Activated CD4-positive, alpha-beta T cell treated with anti-CD3 and anti-CD28 coated beads, Interleukin-2, amount 50 U/mL, for 4 hours (primary cell): ENCODE results near the gene KLHL40.

ENCODE experiments used
- DNase-seq, 2 experiments: peaks; one replicate each; pipeline ENCODE4 v3.0.0-alpha.2; 2020

Gene KLHL40

DNA sequence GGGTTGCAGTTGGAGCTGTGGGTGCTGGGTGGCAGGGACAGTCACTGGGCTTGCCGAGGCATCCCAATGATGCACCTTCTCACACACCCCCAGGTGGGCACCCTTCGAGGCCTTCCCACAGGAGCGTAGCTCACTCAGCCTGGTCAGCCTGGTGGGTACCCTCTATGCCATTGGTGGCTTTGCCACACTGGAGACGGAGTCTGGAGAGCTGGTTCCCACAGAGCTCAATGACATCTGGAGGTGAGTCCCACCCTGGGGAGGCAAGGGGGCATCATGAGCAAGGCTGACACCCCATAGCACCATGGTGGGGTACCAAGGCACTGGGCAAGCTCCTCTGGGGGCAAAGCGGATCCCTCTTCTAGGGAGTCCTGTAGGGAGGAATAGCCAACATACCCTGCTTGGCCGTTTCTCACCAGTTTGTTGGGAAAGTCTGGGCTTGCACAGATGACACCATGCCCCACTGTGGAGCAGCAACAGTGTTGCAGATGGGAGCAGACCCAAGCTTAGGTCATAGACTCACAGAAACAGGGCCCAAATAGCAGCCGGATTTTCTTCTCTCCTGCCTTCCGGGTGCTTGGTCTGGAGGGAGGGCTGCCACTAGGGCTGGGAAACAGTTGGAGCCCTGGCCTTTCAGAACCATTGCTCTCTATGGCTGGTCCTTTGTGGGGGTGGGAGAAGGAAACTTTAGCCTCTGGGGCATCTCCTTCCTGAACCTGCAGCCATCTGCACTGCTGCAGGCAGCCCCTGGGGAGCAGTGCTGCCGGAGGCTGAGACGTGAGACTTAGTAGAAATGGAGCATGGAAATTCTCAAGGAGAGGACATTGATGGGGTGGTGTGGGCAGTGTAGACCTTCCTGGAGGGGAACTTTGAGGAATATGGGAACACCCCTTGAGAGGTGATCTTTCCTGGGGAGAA, 5.7 kb downstream of the KLHL40 start:
- no peak for DNase-seq

GRCh38 chr3:42691816-42692666, 6.7 kb downstream of the KLHL40 start:
- DNase-seq = no peak

DNA sequence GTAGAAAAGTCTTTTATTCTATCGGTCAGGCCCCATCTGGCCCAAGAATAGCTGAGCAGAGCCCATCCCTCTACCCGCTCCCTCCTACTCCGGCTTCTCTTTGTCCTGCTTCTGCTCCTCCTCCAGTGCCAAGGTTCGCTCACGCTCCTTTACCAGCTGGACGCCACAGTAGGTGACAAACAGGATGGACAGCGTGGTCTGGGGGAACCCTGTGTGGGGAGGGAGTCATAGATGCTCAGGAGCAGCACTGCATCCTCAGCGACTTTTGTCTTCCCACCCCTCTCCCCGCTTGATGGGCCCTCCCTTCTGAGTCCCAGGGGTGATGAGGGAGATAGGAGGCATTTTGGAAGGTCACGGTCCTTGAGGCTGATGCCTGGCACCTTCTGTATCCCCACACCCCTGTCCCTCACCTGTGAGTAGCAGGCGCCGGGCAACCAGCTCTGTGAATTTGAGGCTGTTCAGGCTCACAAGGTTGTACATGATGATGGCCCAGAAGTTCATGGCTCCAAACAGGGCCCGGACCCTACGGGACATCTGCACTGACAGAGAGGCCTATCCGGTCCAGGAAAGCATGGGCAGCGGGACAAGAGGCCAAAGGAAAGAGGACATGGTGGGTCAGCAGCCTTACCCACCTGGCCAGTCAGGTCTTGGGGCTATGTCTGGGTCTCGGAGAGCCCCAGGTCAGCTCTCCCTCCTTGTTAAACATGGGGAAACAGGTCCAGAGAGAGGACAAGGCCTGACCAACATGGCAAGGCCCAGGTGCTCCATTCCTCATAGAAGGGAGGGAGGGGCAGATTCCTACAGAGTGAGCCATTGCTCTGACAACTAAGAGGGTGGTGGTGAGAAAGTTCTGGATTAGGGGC, 7.6 kb downstream of the KLHL40 start:
- DNase-seq = no peak

DNA sequence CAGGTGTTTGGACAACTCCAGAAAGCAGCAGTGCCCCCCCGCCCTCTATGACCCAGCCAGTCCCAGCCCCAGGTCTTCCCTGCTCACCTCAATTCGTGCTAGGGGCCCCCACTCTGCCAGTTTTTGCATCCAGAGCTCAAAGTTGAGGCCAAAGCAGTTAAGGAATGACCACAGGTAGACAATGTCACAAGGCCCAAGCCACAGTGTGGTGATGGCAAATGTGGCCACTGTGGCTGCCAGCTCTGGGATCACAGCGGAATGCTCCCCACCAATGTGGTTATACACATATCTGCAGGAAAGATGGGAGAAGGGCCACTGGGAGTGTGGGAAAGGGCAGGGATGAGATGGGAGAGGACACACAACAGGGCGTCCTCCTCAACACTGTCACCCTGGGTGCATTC, 8.2 kb downstream of the KLHL40 start:
- no peak for DNase-seq

DNA sequence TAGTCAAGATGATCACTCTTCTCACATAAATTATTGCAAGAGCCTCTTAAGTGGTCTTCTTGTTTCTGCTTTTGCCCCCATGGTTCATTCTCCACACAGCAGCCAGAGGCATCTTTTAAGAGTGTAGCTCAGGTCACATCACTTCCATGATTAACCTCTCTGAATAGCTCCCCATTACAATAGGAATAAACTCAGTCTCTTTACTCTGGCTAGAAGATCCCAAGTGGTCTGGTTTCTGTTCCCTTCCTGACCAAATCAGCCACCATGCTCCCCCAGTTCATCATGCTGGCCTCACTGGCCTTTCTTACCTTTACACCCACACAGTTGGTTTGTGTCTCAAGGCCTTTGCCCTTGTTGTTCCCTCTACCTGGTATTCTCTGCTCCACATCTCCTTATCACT, 9.0 kb downstream of the KLHL40 start:
- DNase-seq = no peak

- DNase-seq = no peak
These were observed 11.3 kb downstream of the KLHL40 start for GRCh38 chr3:42696356-42697288.

GRCh38 chr3:42697289-42698051, 12.1 kb downstream of the KLHL40 start:
- DNase-seq = no peak

GRCh38 chr3:42698216-42698910, 13.0 kb downstream of the KLHL40 start:
- no peak for DNase-seq

GRCh38 chr3:42698911-42699230, 13.5 kb downstream of the KLHL40 start:
- no peak for DNase-seq

GRCh38 chr3:42699511-42699971, 14.2 kb downstream of the KLHL40 start:
- no peak for DNase-seq

DNA sequence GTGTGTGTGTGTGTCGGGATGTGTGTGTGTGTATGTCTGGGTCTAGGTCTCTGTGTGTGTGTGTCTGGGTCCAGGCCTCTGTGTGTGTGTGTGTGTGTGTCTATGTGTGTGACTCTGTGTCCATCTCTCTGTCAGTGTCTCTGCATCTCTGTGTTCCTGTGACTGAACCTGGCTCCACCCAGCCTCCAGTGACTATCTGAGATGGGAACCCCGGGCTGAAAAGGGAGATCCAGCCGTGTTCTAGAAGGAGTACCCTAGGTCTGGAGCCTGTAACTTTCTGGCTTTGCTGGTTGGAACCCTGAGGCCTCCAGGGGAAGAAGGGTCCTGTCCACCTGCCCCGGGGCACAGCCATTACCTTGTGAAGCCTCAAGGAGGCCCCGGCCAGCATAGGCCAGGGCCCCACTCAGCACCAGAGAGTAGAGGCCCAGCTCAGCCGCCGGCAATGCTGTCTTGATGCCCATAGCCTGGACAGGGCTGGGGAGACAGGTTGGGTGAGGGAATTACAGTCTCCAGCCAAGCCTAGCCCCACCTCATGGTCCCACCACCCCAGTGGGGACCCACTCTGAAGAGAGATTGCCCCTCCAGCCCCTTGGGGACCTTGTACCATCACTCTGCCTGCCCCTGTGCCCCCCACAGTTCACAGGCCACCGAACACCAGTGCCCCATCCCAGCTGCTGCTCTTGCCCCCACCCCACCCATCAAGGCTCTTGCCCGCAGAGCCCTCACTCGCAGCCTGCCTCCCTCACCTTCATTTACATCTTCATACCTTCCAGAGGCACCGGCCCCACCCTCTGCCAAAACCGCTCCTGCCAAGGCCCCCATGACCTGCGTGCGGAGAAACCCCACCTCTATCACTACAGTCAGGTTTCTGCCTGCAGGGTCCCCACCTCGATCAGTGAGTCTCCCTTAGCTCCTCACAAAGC, 15.3 kb downstream of the KLHL40 start:
- DNase-seq = no peak

GRCh38 chr3:42701371-42702065, 16.2 kb downstream of the KLHL40 start:
- DNase-seq = peak; percentile 30 to 40

- no peak for DNase-seq
These were observed 17.0 kb downstream of the KLHL40 start, which contains the start of gene HHATL for GRCh38 chr3:42702066-42702951. Gene HHATL (minus strand): TSS chr3:42702798. CDS start chr3:42700826, 1,972 bp downstream.

- DNase-seq = no peak
These were observed 17.8 kb downstream of the KLHL40 start for GRCh38 chr3:42702982-42703694.

GRCh38 chr3:42703695-42704025, 18.3 kb downstream of the KLHL40 start:
- DNase-seq = no peak

DNA sequence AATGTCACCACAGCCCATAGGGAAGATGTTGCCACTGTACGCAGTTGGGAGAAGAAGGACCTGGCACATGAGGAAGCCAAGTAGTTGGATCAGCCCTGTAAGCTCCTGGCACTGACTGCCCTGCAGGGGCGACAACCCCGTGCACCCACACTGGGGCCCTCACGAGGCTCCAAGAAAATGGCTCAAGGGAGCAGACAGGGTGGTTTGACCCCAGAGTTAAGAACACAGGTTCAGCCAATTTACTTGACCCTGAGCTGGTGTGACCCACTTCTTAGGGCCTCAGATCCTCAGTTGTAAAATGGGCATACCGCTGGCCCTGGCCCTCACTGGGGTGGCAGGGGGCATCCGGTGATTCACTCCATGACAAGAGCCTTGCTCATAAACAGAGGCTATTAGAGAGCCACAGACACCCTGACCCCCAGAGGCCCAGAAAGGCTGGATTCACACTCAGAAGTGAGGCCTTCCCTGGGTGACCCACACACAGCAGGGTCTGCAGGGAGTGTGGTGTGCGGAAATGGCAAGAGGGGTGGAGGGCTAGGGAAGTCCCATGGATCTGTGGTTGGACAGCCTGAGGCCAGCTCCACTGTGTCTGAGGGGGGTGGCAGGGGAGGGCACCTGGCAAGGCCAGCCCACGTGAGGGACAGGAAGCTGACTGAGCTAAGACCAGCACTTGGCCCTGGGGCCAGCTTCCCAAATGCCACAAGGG, 19.0 kb downstream of the KLHL40 start:
- DNase-seq = no peak
